Lower leg skin (tissue), 4 donors: ENCODE data around the gene ZSWIM1. TPM values are rescaled to one million over a fixed set of nuclear protein-coding genes. Genes with fewer than 3 reads are reported as not detected.
"Not testable (repeated sequence)": the region's sequence is repeated elsewhere in the genome, so short reads cannot be mapped to it uniquely, and the experiment has no call there.

Experiments used
- DNase-seq, 2 donors: peaks; one replicate each; pipeline ENCODE4 v3.0.0-alpha.2; 2019; ENCODE audit warnings: low spot score in 2 of 2
- H3K4me3 ChIP-seq: fragments of 200-600 bp; sonication (generic); 2 replicates; pipeline ENCODE4 v1.5.1; 2017; ENCODE audit warnings: mild to moderate bottlenecking, low read depth; ENCODE audit not compliant: poor library complexity, severe bottlenecking
- POLR2A ChIP-seq, 2 donors: fragments of 450-650 bp; IDR thresholded peaks; one replicate each; pipeline ENCODE4 v1.6.1; 2016 to 2017; ENCODE audit warnings: antibody characterized with exemption in 2 of 2, mild to moderate bottlenecking in 1 of 2, moderate library complexity in 1 of 2
- WGBS, 2 donors: methylation state at CpG; one replicate each; pipeline ENCODE4 v1.1.5; 2018; 5-methylcytosine and 5-hydroxymethylcytosine counted together
- intact Hi-C: fragments of 100-400 bp; cut with DNase I; formaldehyde crosslinking; loops from one replicate; pipeline ENCODE4 v1.15.0; 2023; ENCODE audit warnings: low total_unique reads
- total RNA-seq, 4 donors: library from RNA; depleted of rRNA; stranded (reverse); fragments of >200 nt; gene quantifications; one replicate each; pipeline ENCODE4 v1.1.0, GENCODE V29; 2016
- TF ChIP-seq, protein P1 (sequence below), 3 donors: fragments of 450-650 bp; IDR thresholded peaks; one replicate each; pipeline ENCODE4 v1.5.1; 2016; ENCODE audit warnings: antibody characterized with exemption in 3 of 3, mild to moderate bottlenecking in 3 of 3, moderate library complexity in 2 of 3

The ZSWIM1 gene
- total RNA-seq, 4 donors from 2014 or later: 10.0 to 16.6 (median 13.5) TPM

GRCh38 chr20:45924391-45925261 is 43.6 kb downstream of the ZSWIM1 start:
- DNase-seq: no peak
- WGBS, 2 donors: 39 to 43% methylated on average over 21 of the region's 21 CpGs
- intact Hi-C loops: no loop called here
- TF ChIP-seq, protein P1, sequence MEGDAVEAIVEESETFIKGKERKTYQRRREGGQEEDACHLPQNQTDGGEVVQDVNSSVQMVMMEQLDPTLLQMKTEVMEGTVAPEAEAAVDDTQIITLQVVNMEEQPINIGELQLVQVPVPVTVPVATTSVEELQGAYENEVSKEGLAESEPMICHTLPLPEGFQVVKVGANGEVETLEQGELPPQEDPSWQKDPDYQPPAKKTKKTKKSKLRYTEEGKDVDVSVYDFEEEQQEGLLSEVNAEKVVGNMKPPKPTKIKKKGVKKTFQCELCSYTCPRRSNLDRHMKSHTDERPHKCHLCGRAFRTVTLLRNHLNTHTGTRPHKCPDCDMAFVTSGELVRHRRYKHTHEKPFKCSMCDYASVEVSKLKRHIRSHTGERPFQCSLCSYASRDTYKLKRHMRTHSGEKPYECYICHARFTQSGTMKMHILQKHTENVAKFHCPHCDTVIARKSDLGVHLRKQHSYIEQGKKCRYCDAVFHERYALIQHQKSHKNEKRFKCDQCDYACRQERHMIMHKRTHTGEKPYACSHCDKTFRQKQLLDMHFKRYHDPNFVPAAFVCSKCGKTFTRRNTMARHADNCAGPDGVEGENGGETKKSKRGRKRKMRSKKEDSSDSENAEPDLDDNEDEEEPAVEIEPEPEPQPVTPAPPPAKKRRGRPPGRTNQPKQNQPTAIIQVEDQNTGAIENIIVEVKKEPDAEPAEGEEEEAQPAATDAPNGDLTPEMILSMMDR (IDR thresholded peaks at IDR 0.05): no peak
- TF ChIP-seq POLR2A (IDR thresholded peaks at IDR 0.05): no peak
- H3K4me3 ChIP-seq: no peak overlapping the region

- WGBS, 2 donors: 62 to 74% methylated on average over 9 of the region's 9 CpGs
- TF ChIP-seq POLR2A (IDR thresholded peaks at IDR 0.05): no peak
- TF ChIP-seq, protein P1 (IDR thresholded peaks at IDR 0.05): no peak
- intact Hi-C loops: no loop called here
Measured at GRCh38 chr20:45925821-45926506, 44.9 kb downstream of the ZSWIM1 start.

DNA sequence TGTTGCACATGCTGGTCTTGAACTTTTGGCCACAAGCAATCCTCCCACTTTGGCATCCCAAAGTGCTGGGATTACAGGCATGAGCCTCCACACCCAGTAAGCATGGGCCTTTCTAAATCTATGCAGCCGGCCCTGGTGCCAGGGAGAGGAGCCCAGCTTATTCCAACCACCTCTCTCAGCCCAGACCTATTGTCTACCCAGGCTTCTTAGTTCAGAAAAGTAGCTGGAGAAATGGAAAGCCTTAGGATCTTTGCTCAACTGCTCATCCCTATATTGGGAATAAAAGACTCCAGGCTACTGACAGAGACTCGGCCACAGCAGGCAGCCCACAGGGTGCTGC is 45.7 kb downstream of the ZSWIM1 start:
- no peak for TF ChIP-seq POLR2A (IDR thresholded peaks at IDR 0.05)
- TF ChIP-seq, protein P1 (IDR thresholded peaks at IDR 0.05): no peak
- intact Hi-C loops: no loop called here
- no peak overlapping the region for H3K4me3 ChIP-seq
- WGBS, 2 donors: 91 to 96% methylated on average over 2 of the region's 2 CpGs
- no peak for DNase-seq

More at GRCh38 chr20:45925821-45926506, 44.9 kb downstream of the ZSWIM1 start:
- no peak overlapping the region for H3K4me3 ChIP-seq
- DNase-seq: no peak

DNA sequence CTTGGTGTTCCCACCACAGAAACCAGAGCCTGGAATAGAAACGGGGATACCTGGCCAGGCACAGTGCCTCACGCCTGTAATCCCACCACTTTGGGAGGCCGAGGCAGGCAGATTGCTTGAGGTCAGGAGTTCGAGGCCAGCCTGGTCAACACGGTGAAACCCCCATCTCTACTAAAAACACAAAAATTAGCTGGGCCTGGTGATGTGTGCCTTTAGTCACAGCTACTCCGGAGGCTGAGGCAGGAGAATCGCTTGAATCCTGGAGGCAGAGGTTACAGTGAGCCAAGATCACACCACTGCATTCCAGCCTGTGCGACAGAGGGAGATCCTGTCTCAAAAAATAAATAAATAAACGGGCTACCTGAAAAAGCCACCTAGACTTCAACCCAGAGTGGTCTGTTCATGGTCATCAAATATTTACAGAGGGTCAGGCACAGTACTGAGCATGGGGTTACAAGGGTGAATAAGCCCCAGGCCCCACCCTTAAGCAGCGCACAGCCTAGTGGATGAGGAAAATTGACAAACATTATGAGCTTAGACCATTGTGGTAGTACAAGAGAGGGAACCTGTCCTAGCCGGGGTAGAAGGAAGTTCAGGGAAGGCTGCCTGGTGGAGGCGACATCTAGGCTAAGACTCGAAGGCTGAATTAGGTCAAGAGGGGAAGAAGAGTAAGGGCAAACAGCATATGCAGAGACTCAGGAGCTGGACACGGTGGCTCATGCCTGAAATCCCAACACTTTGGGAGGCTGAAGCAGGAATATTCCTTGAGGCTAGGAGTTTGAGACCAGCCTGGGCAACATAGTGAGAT is 46.2 kb downstream of the ZSWIM1 start:
- no peak for TF ChIP-seq POLR2A (IDR thresholded peaks at IDR 0.05)
- TF ChIP-seq, protein P1 (IDR thresholded peaks at IDR 0.05): peak in 1 of 3 donors; percentile 52
- no peak for DNase-seq
- WGBS, 2 donors: 88 to 91% methylated on average over 14 of the region's 14 CpGs
- intact Hi-C loops: no loop called here
- no peak overlapping the region for H3K4me3 ChIP-seq

DNA sequence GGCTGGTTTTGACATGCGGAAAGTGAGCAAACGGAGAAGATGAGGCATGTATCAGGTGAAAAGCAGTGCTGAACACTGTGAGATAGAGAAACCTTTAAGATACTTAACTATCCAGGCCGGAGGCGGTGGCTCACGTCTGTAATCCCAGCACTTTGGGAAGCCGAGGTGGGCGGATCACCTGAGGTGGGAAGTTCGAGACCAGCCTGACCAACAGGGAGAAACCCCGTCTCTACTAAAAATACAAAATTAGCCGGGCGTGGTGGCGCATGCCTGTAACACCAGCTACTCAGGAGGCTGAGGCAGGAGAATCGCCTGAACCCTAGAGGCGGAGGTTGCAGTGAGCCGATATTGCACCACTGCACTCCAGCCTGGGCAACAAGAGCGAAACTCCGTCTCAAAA is 50.7 kb downstream of the ZSWIM1 start:
- intact Hi-C loops, DNase-seq, H3K4me3 ChIP-seq: not testable (repeated sequence)
- 93 to 94% methylated on average over 17 of the region's 17 CpGs for WGBS, 2 donors
